22Rv1 (cell line): ENCODE data around the gene FAM151A.

Experiments
- CTCF ChIP-seq: fragments of 450-650 bp; IDR thresholded peaks from 2 replicates; pipeline ENCODE4 v1.5.1; 2017; ENCODE audit warnings: mild to moderate bottlenecking
- ZFX ChIP-seq: fragments of 450-650 bp; IDR thresholded peaks from 2 replicates; pipeline ENCODE4 v1.6.1; 2017; ENCODE audit warnings: antibody characterized with exemption, borderline replicate concordance

- TF ChIP-seq CTCF (no peak), ZFX (no peak)
These were observed 28.3 kb upstream of the FAM151A start for GRCh38 chr1:54651608-54652007.
